ENCODE data around the gene TEX38.
A peak's percentile ranks its signal among the peaks of the same experiment; 100 is the strongest.
"Not testable (repeated sequence)": the region's sequence is repeated elsewhere in the genome, so short reads cannot be mapped to it uniquely, and the experiment has no call there.

Gene TEX38

DNA sequence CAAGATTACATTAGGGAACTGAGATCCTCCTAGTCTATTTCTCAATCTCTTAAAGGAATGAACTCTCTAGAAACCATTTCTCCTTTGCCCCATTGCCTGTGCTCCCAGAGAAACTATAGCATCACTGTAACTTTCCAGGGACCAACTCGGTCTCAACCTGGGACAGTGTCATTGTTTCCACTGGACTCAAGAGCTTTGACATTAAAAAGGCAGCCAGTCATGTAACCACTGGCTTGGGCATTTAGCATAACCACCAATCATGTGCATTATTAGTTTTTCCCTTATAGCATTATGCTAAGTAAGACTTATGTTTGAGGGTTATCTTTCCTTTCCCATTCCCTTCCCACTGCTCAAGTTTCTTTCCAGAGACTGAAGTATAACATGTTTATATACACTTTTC lies 18.2 kb downstream of the TEX38 start:
- no peak for DNase-seq

DNA sequence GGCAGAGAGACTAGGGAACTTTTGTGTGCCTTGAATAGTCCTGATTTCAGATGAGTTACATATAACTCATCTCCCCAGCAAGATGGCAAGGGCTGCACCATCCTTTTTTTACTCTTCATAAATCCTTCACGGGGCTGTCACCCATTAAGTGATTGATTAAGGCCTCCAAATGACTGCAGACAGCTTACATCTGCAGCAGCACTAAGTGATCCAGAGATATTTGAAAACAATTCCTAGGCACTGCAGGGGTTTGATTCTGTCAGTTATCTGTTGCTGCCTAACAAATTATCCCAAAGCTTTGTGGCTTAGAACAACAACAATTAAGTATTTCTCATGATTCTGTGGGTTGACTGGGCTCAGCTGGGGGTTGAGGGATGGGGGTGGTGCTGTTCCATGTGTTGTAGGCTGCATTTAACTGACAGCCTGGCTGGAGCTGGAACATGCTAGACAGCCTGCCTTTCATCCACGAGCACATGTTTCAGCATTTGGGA lies 19.3 kb downstream of the TEX38 start:
- DNase-seq = no peak

- no peak for DNase-seq
Observed at GRCh38 chr1:46691997-46692790, 20.5 kb downstream of the TEX38 start.

GRCh38 chr1:46692811-46693770 lies 21.4 kb downstream of the TEX38 start:
- DNase-seq = no peak

DNA sequence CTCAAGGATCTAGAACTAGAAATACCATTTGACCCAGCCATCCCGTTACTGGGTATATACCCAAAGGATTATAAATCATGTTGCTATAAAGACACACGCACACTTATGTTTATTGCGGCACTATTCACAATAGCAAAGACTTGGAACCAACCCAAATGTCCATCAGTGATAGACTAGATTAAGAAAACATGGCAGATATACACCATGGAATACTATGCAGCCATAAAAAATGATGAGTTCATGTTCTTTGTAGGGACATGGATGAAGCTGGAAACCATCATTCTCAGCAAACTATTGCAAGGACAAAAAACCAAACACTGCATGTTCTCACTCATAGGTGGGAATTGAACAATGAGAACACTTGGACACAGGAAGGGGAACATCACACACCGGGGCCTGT lies 23.0 kb downstream of the TEX38 start:
- not testable (repeated sequence) for DNase-seq

- no peak for DNase-seq
Observed at GRCh38 chr1:46697053-46697452, 25.4 kb downstream of the TEX38 start.

DNA sequence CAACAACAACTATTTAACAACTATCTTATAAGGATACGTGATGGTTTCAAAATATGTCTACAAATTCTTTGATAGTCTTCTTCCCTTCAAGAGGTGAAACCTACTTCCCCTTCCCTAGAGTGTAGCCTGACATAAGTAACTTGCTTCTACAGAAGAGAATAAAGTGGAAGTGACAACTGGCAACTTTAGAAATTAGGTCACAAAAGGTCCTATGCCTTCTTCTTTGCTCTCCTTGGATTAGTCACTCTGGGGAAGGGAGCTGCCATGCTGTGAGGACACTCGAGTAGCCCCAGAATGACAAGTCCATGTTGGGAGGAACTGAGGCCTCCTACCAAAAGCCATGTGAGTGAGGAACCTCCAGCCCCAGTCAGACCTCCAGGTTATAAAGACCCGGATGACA lies 28.0 kb downstream of the TEX38 start:
- no peak for DNase-seq

DNA sequence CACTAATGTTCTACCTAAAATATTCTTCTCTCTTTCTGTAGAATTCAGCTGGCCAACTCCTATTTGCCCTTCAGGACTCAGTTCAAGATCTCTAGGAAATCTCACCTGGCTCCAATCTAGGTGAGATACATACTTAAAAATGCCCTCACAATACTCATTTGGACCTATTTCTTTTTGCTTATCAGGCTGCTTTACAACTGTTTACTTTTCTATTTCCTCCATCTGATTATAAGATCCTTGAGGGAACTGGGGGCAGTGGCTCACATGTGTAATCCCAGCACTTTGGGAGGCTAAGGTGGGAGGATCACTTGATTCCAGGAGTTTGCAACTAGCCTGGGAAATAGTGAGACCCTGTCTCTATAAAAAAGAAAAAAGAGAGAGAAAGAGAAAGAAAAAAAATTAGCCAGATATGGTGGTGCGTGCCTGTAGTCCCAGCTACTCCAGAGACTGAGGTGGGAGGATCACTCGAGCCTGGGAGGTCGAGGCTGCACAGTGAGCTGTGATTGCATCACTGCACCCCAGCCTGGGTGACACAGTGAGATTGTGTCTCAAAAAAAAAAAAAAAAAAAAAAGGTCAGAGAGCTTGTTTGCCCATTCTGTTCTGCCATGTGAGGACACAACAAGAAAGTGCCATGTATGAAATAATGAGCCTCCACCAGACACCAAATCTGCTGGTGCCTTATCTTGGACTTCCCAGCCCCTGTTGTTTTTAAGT lies 32.4 kb downstream of the TEX38 start:
- no peak for DNase-seq

GRCh38 chr1:46705408-46705807 lies 33.8 kb downstream of the TEX38 start:
- no peak for DNase-seq

DNA sequence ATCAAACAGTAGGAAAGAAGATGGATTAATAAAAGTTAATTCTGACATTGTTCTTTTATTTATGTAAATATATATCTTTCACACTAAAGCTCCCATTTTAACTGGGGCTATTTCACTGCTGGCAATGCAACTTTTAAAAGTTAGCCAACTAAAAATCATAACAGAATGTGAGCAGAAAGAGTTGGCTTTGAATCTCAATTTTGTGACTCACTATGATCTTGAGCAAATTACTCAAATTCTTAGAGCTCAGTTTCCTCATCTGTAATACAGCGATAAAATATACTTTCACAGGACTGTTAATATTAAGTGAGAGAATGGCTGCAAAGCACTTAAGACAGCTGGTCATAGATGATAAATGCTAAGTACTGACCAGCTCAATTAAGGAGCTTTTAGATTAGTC lies 36.5 kb downstream of the TEX38 start:
- no peak for DNase-seq

- no peak for DNase-seq
Observed at GRCh38 chr1:46714976-46715375, 43.3 kb downstream of the TEX38 start.

DNA sequence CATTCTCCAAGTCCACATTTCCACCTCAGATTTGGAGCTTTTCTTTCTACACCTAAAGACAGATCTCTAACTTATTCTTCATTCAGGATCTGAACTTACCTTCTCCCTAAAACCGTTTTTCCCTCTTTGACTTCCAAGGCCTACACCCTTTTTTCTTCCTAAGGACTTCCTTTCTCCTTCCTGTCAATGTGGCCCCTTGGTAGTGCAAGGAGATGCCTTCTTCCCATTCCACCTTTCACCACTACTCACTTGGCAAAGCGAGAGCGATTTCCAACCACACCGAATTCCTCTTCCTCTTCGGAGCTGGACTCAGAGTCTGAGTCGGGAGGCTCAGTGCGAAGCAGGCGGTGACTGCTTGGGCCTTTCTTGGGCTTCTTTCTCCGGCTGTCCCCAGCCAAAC lies 46.0 kb downstream of the TEX38 start:
- DNase-seq = no peak

DNA sequence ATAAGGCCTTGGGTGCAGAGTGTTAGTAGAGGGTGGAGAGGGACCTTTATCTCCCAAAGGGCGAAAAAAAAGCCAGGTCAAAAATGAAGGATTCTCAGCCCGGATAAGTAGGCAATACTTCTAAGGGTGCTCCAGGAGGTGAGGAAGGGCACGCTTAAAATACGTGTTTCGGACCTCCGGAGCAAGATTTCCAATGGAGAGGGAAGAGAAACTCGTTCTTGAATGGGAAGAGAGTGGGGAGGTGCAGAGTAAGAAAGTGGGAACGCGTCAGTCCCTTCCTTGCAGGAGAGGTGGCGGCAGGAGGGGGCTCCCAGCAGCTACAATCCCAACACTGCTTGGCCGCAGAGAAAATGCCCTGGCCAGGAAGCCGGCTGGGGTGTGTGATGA lies 46.7 kb downstream of the TEX38 start:
- no peak for DNase-seq

DNA sequence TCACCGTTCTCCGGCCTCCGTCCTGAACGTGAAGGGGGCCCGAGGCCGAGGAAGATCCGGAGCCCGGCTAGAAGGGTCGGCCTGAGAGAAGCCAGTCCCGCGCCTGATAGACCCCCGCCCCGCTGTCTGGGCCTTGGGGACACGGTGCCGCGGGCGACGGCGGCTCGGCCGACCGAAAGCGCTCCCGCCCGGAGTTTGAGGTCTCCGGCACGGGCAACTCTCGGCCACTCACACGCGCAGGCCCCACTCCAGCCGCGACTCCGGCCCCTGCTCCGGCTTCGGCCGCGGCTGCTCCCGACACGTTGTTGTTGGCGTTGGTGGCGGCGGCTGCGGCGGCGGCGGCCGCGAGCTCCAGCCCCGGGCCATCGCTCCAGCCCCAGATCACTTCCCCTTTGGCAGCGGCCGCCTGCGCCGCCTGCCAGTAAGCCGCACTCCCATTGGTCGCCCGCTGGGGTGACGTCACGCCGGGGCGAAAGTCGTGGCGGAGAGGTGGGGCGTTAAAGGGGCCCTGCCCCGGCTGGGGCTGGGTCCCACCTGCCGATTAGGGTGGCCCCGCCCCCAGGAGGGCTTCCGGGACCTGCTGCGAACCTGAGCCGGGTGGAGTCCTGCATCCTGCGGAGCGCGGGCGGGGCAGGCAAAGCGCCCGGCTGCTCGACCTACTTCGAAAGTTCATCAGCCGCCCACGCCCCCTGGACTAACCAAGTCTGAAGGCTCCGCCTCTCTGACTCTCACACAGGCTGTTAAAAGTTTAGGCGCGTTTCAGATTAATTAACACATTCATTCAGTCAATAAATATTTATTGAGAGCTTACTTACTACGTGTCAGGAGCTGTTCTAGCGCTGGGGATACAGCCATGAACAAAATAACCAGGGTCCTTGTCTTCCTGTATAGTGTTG lies 47.3 kb downstream of the TEX38 start, which contains the start of gene EFCAB14:
EFCAB14 (minus strand) TSS at position 388 of the 896 bp plus-strand sequence. CDS start 1,027 bp downstream, outside the sequence.
- peak; percentile 99 for DNase-seq

- DNase-seq = no peak
Observed at GRCh38 chr1:46719689-46720088, 48.0 kb downstream of the TEX38 start.

DNA sequence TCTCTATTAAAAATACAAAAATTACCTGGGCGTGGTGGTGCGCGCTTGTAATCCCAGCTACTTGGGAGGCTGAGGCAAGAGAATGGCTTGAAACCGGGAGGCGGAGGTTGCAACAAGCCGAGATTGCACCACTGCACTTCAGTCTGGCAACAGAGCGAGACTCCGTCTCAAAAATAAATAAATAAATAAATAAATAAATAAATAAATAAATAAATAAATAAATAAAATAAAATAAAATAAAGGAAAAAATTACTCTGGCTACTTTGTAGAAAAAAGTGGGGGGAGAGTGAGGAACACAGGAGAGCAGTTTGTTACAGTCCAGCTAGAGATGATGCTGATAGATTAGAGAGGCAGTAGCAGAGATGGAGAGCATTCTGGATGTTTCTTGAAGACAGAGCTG lies 48.7 kb downstream of the TEX38 start:
- DNase-seq = not testable (repeated sequence)

- DNase-seq = no peak
Observed at GRCh38 chr1:46721204-46721603, 49.5 kb downstream of the TEX38 start.

- no peak for DNase-seq
Observed at GRCh38 chr1:46721686-46722205, 50.1 kb downstream of the TEX38 start.

Data from CD4-positive, alpha-beta T cell treated with Interleukin-21 for 1 hour (primary cell).